ENCODE measurements around the gene XYLB.

The XYLB gene

DNA sequence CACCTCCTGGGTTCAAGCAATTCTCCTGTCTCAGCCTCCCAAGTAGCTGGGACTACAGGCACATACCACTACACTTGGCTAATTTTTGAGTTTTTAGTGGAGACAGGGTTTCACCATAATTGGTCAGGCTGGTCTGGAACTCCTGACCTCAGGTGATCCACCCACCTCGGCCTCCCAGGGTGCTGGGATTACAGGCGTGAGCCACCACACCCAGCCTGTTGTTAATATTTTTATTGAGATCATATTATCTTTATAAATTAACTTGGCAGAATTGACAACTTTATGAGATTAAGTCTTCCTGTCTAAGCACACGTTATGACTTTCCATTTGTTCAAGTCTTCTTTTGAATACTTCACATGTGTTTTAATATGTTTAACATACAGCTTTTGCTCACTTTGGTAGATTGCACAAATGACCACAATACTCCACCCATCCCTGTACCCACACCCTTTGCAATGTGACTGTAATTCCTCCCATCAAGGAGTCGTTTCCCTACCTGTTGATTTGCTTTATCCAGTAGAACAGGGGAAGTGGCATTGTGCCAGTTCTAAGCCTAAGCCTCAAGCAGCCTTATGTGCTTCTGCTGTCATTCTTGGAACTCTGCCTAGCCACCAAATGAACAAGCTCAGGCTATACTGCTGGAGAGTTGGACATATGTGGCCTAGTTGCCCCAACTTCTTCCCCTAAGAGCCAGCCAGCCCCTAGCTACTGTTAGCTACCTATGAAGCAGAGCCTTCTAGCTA is 8.2 kb downstream of the XYLB start:
- Histone ChIP-seq H3K36me3 (peaks cover 26% of the 10 kb centered on the region), H3K9me3 (ENCODE audit: severe bottlenecking) (no peaks in the 10 kb centered on the region), H3K4me3 (ENCODE audit: low read depth, low read length) (no peak overlapping the region), H3K27me3 (ENCODE audit: insufficient read depth, low read depth, severe bottlenecking) (no peaks in the 10 kb centered on the region), H3K27ac (no peak overlapping the region)
- no peak for DNase-seq
- TF ChIP-seq, protein P1, sequence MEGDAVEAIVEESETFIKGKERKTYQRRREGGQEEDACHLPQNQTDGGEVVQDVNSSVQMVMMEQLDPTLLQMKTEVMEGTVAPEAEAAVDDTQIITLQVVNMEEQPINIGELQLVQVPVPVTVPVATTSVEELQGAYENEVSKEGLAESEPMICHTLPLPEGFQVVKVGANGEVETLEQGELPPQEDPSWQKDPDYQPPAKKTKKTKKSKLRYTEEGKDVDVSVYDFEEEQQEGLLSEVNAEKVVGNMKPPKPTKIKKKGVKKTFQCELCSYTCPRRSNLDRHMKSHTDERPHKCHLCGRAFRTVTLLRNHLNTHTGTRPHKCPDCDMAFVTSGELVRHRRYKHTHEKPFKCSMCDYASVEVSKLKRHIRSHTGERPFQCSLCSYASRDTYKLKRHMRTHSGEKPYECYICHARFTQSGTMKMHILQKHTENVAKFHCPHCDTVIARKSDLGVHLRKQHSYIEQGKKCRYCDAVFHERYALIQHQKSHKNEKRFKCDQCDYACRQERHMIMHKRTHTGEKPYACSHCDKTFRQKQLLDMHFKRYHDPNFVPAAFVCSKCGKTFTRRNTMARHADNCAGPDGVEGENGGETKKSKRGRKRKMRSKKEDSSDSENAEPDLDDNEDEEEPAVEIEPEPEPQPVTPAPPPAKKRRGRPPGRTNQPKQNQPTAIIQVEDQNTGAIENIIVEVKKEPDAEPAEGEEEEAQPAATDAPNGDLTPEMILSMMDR (IDR thresholded peaks at IDR 0.05; ENCODE audit: low read depth, low read length), result no peak

DNA sequence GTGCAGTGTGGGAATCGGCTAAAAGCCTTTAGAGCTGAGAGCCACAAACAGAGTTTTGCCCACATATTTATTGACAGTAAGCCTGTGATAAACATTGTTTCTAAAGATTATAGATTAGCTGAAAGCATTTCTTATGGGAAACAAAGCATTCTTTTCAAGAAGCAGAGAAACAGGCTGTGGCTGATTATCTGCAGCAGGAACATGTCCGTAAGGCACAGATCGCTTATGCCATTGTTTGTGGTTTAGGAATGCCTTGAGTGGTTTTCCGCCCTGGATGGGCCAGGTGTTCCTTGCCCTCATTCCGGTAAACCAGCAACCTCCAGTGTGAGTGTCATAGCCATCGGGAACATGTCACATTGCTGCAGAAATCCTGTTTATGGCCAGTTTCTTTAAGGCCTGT is 12.5 kb downstream of the XYLB start:
- no peak for DNase-seq
- no peaks in the 10 kb centered on the region for H3K27me3 ChIP-seq (ENCODE audit: insufficient read depth, low read depth, severe bottlenecking)
- H3K27ac ChIP-seq, result no peak overlapping the region
- no peak overlapping the region for H3K4me3 ChIP-seq (ENCODE audit: low read depth, low read length)
- TF ChIP-seq, protein P1 (IDR thresholded peaks at IDR 0.05; ENCODE audit: low read depth, low read length), result no peak
- H3K9me3 ChIP-seq (ENCODE audit: severe bottlenecking), result no peaks in the 10 kb centered on the region
- peaks cover 15% of the 10 kb centered on the region; the same call in 1 of the 2 replicates for H3K36me3 ChIP-seq

DNA sequence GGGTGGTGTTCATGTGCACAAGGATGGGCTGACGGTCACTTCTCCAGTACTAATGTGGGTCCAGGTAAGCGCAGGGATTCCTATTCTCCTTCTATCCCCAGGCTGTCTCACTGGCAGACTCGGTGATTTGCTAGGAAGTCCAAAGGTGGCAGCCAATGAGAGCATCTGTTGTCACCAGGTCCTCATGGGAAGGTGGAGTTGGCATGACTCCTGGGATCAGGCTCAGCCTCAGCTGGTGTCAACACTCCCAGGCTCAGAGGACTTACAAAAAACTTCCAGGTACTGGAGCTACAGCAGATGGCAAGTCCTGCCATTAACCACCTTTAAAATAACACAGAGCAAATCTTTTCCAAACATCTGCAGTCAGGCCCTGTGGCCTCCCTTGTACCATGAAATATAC is 13.8 kb downstream of the XYLB start:
- H3K9me3 ChIP-seq (ENCODE audit: severe bottlenecking), result no peaks in the 10 kb centered on the region
- peaks cover 16% of the 10 kb centered on the region for H3K36me3 ChIP-seq
- TF ChIP-seq, protein P1 (IDR thresholded peaks at IDR 0.05; ENCODE audit: low read depth, low read length), result no peak
- no peak for DNase-seq
- no peaks in the 10 kb centered on the region for H3K27me3 ChIP-seq (ENCODE audit: insufficient read depth, low read depth, severe bottlenecking)
- no peak overlapping the region for H3K4me3 ChIP-seq (ENCODE audit: low read depth, low read length)
- no peak overlapping the region for H3K27ac ChIP-seq

DNA sequence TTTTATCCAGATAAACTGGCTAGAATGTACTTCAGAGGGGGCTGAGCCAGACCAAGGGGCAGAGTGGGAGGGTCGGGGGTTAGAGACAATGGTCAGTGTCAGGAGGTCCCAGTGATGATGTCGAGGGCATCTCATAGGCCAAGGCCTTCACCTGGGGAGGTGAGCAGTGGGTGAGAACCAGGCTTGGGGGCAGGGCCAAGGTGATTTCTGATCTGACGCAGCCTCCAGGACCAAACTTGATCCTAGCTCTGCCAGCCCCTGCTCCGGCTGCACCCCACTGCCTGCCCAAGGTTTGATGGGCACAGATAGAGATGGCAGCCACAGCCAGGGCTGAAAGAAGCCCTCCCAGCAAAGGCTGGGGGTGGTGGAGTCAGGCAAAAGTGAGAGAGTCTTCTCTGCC is 14.9 kb downstream of the XYLB start:
- Histone ChIP-seq H3K36me3 (peaks cover 19% of the 10 kb centered on the region), H3K4me3 (ENCODE audit: low read depth, low read length) (no peak overlapping the region), H3K9me3 (ENCODE audit: severe bottlenecking) (no peaks in the 10 kb centered on the region), H3K27ac (no peak overlapping the region), H3K27me3 (ENCODE audit: insufficient read depth, low read depth, severe bottlenecking) (no peaks in the 10 kb centered on the region)
- no peak for DNase-seq
- TF ChIP-seq, protein P1 (IDR thresholded peaks at IDR 0.05; ENCODE audit: low read depth, low read length), result no peak

DNA sequence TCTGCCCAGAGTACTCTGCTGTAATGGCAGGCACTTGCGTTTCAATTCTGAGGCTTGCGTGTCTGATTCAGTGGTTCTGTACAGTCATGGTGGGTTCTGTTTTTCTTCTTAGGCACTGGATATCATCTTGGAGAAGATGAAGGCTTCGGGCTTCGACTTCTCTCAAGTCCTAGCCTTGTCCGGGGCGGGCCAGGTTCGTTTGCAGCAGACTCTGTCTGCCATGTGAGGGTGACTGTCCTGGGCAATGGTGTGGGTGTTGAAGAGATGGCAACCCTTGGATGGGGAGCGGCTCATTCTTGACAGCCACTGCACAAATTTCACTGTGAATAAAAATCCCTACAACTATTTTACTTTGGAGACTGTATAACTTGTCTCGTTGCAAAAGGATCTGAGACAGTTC is 16.2 kb downstream of the XYLB start:
- no peak for DNase-seq
- peaks cover 19% of the 10 kb centered on the region for H3K36me3 ChIP-seq

More for the DNA sequence above, 16.2 kb downstream of the XYLB start:
- no peaks in the 10 kb centered on the region for H3K27me3 ChIP-seq (ENCODE audit: insufficient read depth, low read depth, severe bottlenecking)
- no peak overlapping the region for H3K4me3 ChIP-seq (ENCODE audit: low read depth, low read length)
- TF ChIP-seq, protein P1 (IDR thresholded peaks at IDR 0.05; ENCODE audit: low read depth, low read length), result no peak
- no peak overlapping the region for H3K27ac ChIP-seq
- no peaks in the 10 kb centered on the region for H3K9me3 ChIP-seq (ENCODE audit: severe bottlenecking)
